ENCODE results near the gene NCAPG.

- no peak for TF ChIP-seq ZFX (IDR thresholded peaks at IDR 0.05; ENCODE audit: borderline replicate concordance)
- TF ChIP-seq CTCF (IDR thresholded peaks at IDR 0.05): no peak
Observed at GRCh38 chr4:17846266-17846665, 35.5 kb downstream of the NCAPG start.
